GF-D8 (cell line): ENCODE data around the gene EMCN.
A peak's percentile ranks its signal among the peaks of the same experiment; 100 is the strongest.
"Not testable (repeated sequence)": the region's sequence is repeated elsewhere in the genome, so short reads cannot be mapped to it uniquely, and the experiment has no call there.

Source experiments
- DNase-seq: peaks from one replicate; lab custom pipeline; 2025; lab: John Stamatoyannopoulos, UW

Gene EMCN

GRCh38 chr4:100492129-100492528, 25.7 kb downstream of the EMCN start:
- DNase-seq, result no peak

- DNase-seq, result no peak
These were observed 28.5 kb downstream of the EMCN start for GRCh38 chr4:100489305-100489704.

- no peak for DNase-seq
These were observed 31.3 kb downstream of the EMCN start for GRCh38 chr4:100486496-100486895.

- DNase-seq, result no peak
These were observed 34.0 kb downstream of the EMCN start for GRCh38 chr4:100483796-100484195.

GRCh38 chr4:100479971-100480370, 37.9 kb downstream of the EMCN start:
- DNase-seq, result no peak

- DNase-seq, result no peak
These were observed 48.3 kb downstream of the EMCN start for GRCh38 chr4:100469555-100469954.

- no peak for DNase-seq
These were observed 51.3 kb downstream of the EMCN start for GRCh38 chr4:100466501-100466900.

- DNase-seq, result no peak
These were observed 55.8 kb downstream of the EMCN start for GRCh38 chr4:100461807-100462605.

GRCh38 chr4:100450449-100450848, 67.4 kb downstream of the EMCN start:
- no peak for DNase-seq

- DNase-seq, result no peak
These were observed 86.4 kb downstream of the EMCN start for GRCh38 chr4:100431416-100431815.

GRCh38 chr4:100430451-100430850, 87.4 kb downstream of the EMCN start:
- DNase-seq, result peak; percentile 81

GRCh38 chr4:100429616-100430015, 88.2 kb downstream of the EMCN start:
- no peak for DNase-seq

- DNase-seq, result no peak
These were observed 89.8 kb downstream of the EMCN start for GRCh38 chr4:100428051-100428450.

- no peak for DNase-seq
These were observed 93.4 kb downstream of the EMCN start for GRCh38 chr4:100424376-100424775.

GRCh38 chr4:100422894-100423293, 94.9 kb downstream of the EMCN start:
- no peak for DNase-seq

- DNase-seq, result no peak
These were observed 96.4 kb downstream of the EMCN start for GRCh38 chr4:100421361-100421978.

GRCh38 chr4:100420571-100420970, 97.3 kb downstream of the EMCN start:
- DNase-seq, result no peak

GRCh38 chr4:100417565-100417964, 100.3 kb downstream of the EMCN start:
- DNase-seq, result no peak

- no peak for DNase-seq
These were observed 103.6 kb downstream of the EMCN start for GRCh38 chr4:100414016-100414790.

GRCh38 chr4:100391863-100392262, 126.0 kb downstream of the EMCN start:
- no peak for DNase-seq

GRCh38 chr4:100391086-100391485, 126.7 kb downstream of the EMCN start:
- no peak for DNase-seq

GRCh38 chr4:100386270-100386669, 131.6 kb downstream of the EMCN start:
- DNase-seq, result no peak

- not testable (repeated sequence) for DNase-seq
These were observed 137.4 kb downstream of the EMCN start for GRCh38 chr4:100380401-100380800.
